ENCODE results near the gene SIGLEC9.

Gene SIGLEC9

DNA sequence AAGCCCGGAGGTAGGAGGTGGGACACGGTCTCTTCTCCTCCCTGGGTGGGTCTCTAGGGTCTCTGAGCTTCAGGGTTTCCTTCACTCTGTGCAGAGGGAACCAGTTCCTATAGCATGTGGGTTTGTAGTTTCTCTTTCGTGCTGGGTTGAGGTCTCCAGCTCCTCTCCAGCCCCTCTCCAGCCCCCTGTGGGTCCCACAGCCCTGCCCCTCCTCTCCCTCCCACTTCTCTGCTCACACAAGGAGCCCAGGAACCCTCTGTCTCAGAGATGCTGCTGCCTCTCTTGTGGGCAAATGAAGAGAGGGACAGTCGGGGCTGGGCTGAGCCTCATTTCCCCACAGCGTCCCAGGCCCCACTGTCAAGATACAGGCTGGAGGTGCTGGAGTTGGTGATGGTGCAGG is 18.8 kb downstream of the SIGLEC9 start:
- no peaks in the 10 kb centered on the region for H3K36me3 ChIP-seq (ENCODE audit: control insufficient read depth, insufficient read depth, low read length)
- H3K4me3 ChIP-seq (ENCODE audit: low read length), result no peak overlapping the region
- no peaks in the 10 kb centered on the region for H3K27me3 ChIP-seq (ENCODE audit: control insufficient read depth, insufficient read depth, low read length)
- no peak overlapping the region for H3K27ac ChIP-seq (ENCODE audit: low read depth, low read length)
- no peaks in the 10 kb centered on the region for H3K4me1 ChIP-seq (ENCODE audit: control insufficient read depth, insufficient read depth, low read length)
- no peak overlapping the region for H3K9ac ChIP-seq (ENCODE audit: low read length)

DNA sequence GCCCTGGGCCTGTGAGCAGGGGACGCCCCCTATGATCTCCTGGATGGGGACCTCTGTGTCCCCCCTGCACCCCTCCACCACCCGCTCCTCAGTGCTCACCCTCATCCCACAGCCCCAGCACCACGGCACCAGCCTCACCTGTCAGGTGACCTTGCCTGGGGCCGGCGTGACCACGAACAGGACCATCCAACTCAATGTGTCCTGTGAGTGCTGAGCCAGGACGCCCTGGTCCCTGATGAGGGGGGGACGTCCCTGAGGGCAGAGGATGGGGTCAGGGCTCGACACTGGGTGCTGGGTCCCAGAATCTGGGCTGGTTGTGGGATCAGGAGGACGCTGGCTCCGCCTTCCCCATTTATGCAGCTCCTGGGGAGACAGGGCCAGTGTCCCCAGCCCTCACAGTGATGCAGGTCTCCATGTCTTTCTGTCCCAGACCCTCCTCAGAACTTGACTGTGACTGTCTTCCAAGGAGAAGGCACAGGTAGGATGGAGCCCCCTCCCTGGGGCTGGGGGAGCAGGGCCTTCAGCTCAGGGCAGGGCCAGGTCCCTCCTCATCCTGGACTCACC is 19.9 kb downstream of the SIGLEC9 start:
- no peak overlapping the region for H3K27ac ChIP-seq (ENCODE audit: low read depth, low read length)
- H3K9ac ChIP-seq (ENCODE audit: low read length), result no peak overlapping the region
- no peaks in the 10 kb centered on the region for H3K36me3 ChIP-seq (ENCODE audit: control insufficient read depth, insufficient read depth, low read length)
- H3K4me1 ChIP-seq (ENCODE audit: control insufficient read depth, insufficient read depth, low read length), result no peaks in the 10 kb centered on the region
- H3K4me3 ChIP-seq (ENCODE audit: low read length), result no peak overlapping the region
- no peaks in the 10 kb centered on the region for H3K27me3 ChIP-seq (ENCODE audit: control insufficient read depth, insufficient read depth, low read length)

DNA sequence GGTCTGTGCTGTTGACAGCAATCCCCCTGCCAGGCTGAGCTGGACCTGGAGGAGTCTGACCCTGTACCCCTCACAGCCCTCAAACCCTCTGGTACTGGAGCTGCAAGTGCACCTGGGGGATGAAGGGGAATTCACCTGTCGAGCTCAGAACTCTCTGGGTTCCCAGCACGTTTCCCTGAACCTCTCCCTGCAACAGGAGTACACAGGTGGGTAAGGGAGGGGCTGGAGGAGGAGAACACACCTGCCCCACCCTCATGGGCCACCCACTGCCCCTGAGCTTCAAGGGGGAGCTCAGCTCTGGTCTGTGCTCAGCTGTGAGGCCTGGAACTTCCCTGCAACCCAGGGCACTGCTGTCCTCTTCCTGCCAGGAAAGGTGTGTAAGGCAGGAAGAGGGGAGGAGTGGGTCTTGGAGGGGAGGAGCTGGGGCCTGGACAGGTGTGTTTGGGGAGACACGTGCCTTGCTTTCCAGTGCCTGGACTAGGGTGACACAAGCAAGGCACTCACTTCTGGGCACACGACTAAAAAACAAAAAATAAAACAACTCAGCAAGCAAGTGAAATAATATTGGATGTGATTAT is 21.3 kb downstream of the SIGLEC9 start:
- H3K9ac ChIP-seq (ENCODE audit: low read length), result no peak overlapping the region
- no peaks in the 10 kb centered on the region for H3K27me3 ChIP-seq (ENCODE audit: control insufficient read depth, insufficient read depth, low read length)
- H3K27ac ChIP-seq (ENCODE audit: low read depth, low read length), result no peak overlapping the region
- no peaks in the 10 kb centered on the region for H3K4me1 ChIP-seq (ENCODE audit: control insufficient read depth, insufficient read depth, low read length)
- no peak overlapping the region for H3K4me3 ChIP-seq (ENCODE audit: low read length)
- no peaks in the 10 kb centered on the region for H3K36me3 ChIP-seq (ENCODE audit: control insufficient read depth, insufficient read depth, low read length)

DNA sequence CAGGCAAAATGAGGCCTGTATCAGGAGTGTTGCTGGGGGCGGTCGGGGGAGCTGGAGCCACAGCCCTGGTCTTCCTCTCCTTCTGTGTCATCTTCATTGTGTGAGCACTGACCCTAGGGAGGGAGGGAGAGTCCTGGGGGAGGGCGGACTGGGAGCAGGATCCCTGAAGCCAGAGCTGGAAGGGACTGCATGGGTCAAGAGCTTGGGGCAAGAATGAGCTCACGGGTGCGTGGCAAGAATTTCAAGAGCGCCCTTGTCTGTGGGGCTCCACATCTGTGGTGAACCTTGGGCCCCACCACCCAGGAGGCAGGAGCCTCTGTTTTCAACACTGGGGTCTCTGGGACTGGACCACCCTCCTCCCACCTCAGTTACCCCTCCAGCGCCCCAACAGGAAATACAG is 22.0 kb downstream of the SIGLEC9 start:
- Histone ChIP-seq H3K4me1 (ENCODE audit: control insufficient read depth, insufficient read depth, low read length) (no peaks in the 10 kb centered on the region), H3K36me3 (ENCODE audit: control insufficient read depth, insufficient read depth, low read length) (no peaks in the 10 kb centered on the region), H3K27ac (ENCODE audit: low read depth, low read length) (no peak overlapping the region), H3K9ac (ENCODE audit: low read length) (no peak overlapping the region), H3K27me3 (ENCODE audit: control insufficient read depth, insufficient read depth, low read length) (no peaks in the 10 kb centered on the region), H3K4me3 (ENCODE audit: low read length) (no peak overlapping the region)

DNA sequence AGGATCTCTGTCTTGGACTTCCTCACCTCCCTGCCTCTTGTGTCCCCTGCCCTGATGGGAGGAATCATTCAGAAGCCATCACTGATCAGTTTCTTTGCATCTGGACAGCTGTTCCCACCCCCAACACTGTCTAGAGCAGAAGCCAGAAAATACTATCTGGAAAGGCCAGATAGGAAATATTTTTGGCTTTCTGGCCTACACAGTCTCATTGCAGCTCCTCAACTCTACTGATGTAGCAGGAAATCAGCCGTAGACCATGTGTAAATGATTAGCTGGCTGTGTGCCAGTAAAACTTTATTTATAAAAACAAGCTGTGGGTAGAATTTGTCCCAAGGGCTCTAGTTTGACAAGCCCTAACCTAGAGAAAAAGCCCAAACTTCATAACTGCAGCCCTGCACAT is 23.0 kb downstream of the SIGLEC9 start:
- H3K4me3 ChIP-seq (ENCODE audit: low read length), result no peak overlapping the region

DNA sequence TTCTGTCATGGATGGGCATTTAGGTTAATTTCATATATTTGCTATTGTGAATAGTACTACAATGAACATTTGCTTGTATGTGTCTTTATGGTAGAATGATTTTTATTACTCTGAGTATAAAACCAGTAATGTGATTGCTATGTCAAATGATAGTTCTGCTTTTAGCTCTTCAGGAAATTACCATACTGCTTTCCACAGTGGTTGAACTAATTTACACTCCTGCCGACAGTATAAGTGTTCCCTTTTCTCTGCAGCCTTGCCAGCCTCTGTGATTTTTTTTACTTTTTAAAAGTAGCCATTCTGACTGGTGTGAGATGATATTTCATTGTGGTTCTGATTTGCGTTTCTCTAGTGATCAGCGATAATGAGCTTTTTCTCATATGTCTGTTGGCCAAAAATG is 23.9 kb downstream of the SIGLEC9 start:
- H3K9ac ChIP-seq (ENCODE audit: low read length), result no peak overlapping the region
- no peak overlapping the region for H3K27ac ChIP-seq (ENCODE audit: low read depth, low read length)
- no peak overlapping the region for H3K4me3 ChIP-seq (ENCODE audit: low read length)
- no peaks in the 10 kb centered on the region for H3K27me3 ChIP-seq (ENCODE audit: control insufficient read depth, insufficient read depth, low read length)
- no peaks in the 10 kb centered on the region for H3K36me3 ChIP-seq (ENCODE audit: control insufficient read depth, insufficient read depth, low read length)
- H3K4me1 ChIP-seq (ENCODE audit: control insufficient read depth, insufficient read depth, low read length), result no peaks in the 10 kb centered on the region

More for the DNA sequence above, 23.0 kb downstream of the SIGLEC9 start:
- no peaks in the 10 kb centered on the region for H3K36me3 ChIP-seq (ENCODE audit: control insufficient read depth, insufficient read depth, low read length)
- H3K4me1 ChIP-seq (ENCODE audit: control insufficient read depth, insufficient read depth, low read length), result no peaks in the 10 kb centered on the region
- no peak overlapping the region for H3K9ac ChIP-seq (ENCODE audit: low read length)
- H3K27ac ChIP-seq (ENCODE audit: low read depth, low read length), result no peak overlapping the region
- no peaks in the 10 kb centered on the region for H3K27me3 ChIP-seq (ENCODE audit: control insufficient read depth, insufficient read depth, low read length)

DNA sequence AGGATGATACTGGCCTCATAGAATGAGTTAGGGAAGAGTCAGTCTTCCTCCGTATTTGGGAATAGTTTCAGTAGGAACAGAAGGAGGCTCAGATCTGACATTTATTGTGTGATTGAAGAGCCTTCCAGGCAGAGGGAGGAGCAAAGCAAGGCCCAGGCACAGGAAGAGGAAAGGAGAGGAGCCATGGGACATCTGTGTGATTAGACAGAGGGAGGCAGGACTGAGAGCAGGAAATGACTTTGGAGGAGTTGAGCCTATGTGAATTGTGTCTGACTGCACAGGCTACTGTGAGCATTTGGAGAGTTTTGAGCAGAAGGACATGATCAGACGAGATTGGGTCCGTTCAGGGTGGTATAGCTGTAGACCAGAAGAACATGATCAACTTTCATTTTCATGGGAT is 25.9 kb downstream of the SIGLEC9 start:
- H3K36me3 ChIP-seq (ENCODE audit: control insufficient read depth, insufficient read depth, low read length), result no peaks in the 10 kb centered on the region
- H3K4me1 ChIP-seq (ENCODE audit: control insufficient read depth, insufficient read depth, low read length), result no peaks in the 10 kb centered on the region
- H3K27ac ChIP-seq (ENCODE audit: low read depth, low read length), result no peak overlapping the region
- H3K4me3 ChIP-seq (ENCODE audit: low read length), result no peak overlapping the region
- no peaks in the 10 kb centered on the region for H3K27me3 ChIP-seq (ENCODE audit: control insufficient read depth, insufficient read depth, low read length)
- no peak overlapping the region for H3K9ac ChIP-seq (ENCODE audit: low read length)

DNA sequence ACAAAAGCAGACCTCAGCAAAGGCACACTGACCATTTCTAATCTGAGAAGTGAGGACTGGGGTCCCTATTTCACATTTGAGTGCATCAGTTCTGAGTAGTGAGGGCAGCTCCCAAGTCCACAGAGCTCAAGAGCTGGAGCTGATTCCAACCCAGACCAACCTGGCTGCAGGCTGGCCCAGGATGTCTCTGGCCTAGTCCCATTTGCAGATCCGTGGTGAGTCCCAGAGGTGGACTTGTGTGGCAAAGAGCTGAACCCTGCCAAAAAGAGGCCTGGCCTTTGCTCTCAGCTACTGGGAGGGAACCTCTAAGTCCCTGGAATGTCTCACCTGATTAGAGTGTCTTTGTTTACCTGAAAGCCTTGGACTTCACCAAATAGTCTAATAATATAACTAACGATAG is 32.0 kb downstream of the SIGLEC9 start:
- Histone ChIP-seq H3K36me3 (ENCODE audit: control insufficient read depth, insufficient read depth, low read length) (no peaks in the 10 kb centered on the region), H3K27me3 (ENCODE audit: control insufficient read depth, insufficient read depth, low read length) (no peaks in the 10 kb centered on the region), H3K27ac (ENCODE audit: low read depth, low read length) (no peak overlapping the region), H3K4me3 (ENCODE audit: low read length) (no peak overlapping the region), H3K4me1 (ENCODE audit: control insufficient read depth, insufficient read depth, low read length) (no peaks in the 10 kb centered on the region), H3K9ac (ENCODE audit: low read length) (no peak overlapping the region)

DNA sequence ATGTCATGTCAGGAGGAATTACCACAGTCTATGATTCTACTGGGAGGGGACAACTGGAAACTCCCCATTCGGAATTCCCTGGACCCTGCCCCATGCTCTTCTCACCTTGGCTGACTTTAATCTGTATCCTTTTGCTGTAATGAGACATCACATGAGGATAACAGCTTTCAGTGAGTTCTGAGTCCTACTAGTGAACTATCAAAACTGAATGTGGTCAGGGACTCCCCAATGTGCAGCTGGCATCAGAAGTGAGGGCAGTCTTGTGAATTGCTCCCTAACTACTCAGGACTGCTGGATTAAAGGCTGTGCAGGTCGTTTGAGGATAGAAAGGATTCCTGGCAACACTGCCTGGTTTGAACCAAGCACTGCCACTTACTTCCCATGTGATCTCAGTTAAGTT is 32.6 kb downstream of the SIGLEC9 start:
- H3K9ac ChIP-seq (ENCODE audit: low read length), result no peak overlapping the region
- no peak overlapping the region for H3K4me3 ChIP-seq (ENCODE audit: low read length)
- no peaks in the 10 kb centered on the region for H3K4me1 ChIP-seq (ENCODE audit: control insufficient read depth, insufficient read depth, low read length)
- no peaks in the 10 kb centered on the region for H3K36me3 ChIP-seq (ENCODE audit: control insufficient read depth, insufficient read depth, low read length)
- H3K27me3 ChIP-seq (ENCODE audit: control insufficient read depth, insufficient read depth, low read length), result no peaks in the 10 kb centered on the region
- no peak overlapping the region for H3K27ac ChIP-seq (ENCODE audit: low read depth, low read length)

DNA sequence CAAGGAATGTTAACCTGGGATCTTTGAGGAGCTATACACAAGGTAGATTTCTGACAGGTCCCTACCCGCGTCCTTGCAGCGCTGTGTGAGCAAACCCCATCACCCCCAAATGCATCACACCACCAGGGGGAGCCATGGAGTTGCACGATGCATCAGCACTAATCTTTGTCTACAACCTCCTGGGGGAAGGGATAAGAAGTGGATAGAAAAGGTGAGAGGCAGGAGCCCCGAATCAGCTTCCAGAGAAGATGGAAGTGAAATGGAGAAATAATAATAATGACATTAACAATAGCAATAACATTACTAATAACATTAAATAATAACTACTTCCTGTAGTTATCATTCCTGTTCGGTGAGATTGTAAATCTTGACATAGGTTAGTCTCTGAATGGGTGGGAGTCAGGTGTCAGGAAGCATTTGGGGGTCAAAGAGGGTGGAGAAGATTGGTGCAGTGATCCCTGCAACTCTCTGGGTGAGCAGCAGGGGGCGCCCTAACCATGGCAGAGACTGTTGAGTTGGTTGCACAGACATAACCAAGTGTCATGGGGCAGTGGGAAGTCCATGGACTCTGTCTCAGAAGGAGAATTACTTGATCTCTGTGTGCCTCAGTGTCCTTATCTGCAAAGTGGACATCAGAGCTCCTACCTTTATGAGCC is 33.9 kb downstream of the SIGLEC9 start:
- Histone ChIP-seq H3K4me1 (ENCODE audit: control insufficient read depth, insufficient read depth, low read length) (no peaks in the 10 kb centered on the region), H3K4me3 (ENCODE audit: low read length) (no peak overlapping the region), H3K27ac (ENCODE audit: low read depth, low read length) (no peak overlapping the region), H3K27me3 (ENCODE audit: control insufficient read depth, insufficient read depth, low read length) (no peaks in the 10 kb centered on the region), H3K36me3 (ENCODE audit: control insufficient read depth, insufficient read depth, low read length) (no peaks in the 10 kb centered on the region), H3K9ac (ENCODE audit: low read length) (no peak overlapping the region)

DNA sequence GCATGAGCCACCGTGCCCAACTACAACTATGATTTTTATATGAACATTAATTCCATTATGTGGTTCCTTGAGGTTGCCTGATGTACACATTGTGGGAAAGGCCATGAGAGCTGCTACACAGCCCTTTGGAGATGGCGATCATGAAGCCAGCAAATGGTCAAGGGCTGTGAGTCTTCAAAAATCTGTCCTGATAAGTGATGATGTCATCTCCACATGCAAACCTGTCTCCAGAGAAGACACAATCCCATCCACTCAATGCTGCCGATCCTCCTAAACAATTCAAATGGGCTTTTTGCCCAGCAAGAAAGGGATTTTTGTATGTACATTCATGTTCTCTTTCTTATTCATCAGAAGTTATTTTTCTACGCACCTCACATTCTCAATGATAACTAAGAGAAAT is 35.0 kb downstream of the SIGLEC9 start:
- Histone ChIP-seq H3K36me3 (ENCODE audit: control insufficient read depth, insufficient read depth, low read length) (no peaks in the 10 kb centered on the region), H3K27ac (ENCODE audit: low read depth, low read length) (no peak overlapping the region), H3K4me3 (ENCODE audit: low read length) (no peak overlapping the region), H3K9ac (ENCODE audit: low read length) (no peak overlapping the region), H3K27me3 (ENCODE audit: control insufficient read depth, insufficient read depth, low read length) (no peaks in the 10 kb centered on the region), H3K4me1 (ENCODE audit: control insufficient read depth, insufficient read depth, low read length) (no peaks in the 10 kb centered on the region)

DNA sequence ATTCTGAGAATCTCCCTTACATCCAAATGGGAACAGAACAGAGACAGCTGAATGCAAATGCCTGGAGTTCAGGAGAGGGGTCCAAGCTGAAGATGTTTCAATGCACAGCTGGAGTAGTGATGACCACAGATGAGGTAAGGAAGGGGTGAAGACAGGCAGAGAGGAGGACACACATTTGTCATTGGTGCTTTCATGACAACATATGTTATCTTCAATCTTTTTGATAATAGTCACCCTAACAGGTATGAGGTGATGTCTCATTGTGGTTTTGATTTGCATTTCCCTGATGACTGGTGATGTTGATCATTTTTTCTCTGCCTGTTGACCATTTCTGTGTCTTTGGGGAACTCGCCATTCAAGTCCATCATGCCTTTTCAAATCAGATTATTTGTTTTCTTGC is 36.6 kb downstream of the SIGLEC9 start:
- Histone ChIP-seq H3K4me3 (ENCODE audit: low read length) (no peak overlapping the region), H3K4me1 (ENCODE audit: control insufficient read depth, insufficient read depth, low read length) (no peaks in the 10 kb centered on the region), H3K27ac (ENCODE audit: low read depth, low read length) (no peak overlapping the region), H3K9ac (ENCODE audit: low read length) (no peak overlapping the region), H3K27me3 (ENCODE audit: control insufficient read depth, insufficient read depth, low read length) (no peaks in the 10 kb centered on the region), H3K36me3 (ENCODE audit: control insufficient read depth, insufficient read depth, low read length) (no peaks in the 10 kb centered on the region)

DNA sequence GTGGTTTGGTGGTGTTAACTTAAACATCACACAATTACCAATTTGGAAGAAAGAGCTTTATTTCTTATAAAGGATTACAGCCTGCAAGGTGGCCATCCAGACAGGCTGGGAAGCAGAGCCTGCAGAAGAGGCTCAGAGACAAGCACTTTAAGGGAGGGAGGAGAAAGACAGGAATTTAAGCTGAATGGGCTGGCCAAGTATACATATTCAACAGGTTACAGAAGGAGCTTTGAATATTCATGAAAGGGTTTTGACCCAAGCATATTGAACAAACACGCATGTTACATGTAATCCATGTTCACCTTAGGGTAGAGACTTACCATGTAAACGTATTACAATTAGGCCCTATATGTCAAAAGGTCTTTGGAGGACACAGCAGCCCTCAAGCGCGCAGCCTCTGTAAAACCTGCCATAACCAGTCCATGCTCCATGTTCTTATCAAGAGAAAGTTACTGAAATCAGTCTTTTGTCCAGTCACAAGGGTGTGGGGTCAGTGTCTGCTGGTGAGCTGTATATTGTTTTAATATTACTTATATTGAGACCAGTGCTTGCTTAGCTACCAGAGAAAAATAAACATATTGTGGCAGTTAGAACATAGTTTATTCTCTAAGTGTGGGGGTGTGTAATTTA is 37.3 kb downstream of the SIGLEC9 start:
- Histone ChIP-seq H3K27me3 (ENCODE audit: control insufficient read depth, insufficient read depth, low read length) (peaks cover 2% of the 10 kb centered on the region), H3K9ac (ENCODE audit: low read length) (no peak overlapping the region), H3K4me3 (ENCODE audit: low read length) (no peak overlapping the region), H3K4me1 (ENCODE audit: control insufficient read depth, insufficient read depth, low read length) (no peaks in the 10 kb centered on the region), H3K27ac (ENCODE audit: low read depth, low read length) (no peak overlapping the region), H3K36me3 (ENCODE audit: control insufficient read depth, insufficient read depth, low read length) (no peaks in the 10 kb centered on the region)

Measured in rectal smooth muscle tissue (tissue), 1 donor.